ENCODE measurements around the gene CBX5. TPM values are rescaled to one million over a fixed set of nuclear protein-coding genes. Genes with fewer than 3 reads are reported as not detected.
A peak's percentile ranks its signal among the peaks of the same experiment; 100 is the strongest.
"Not testable (repeated sequence)": the region's sequence is repeated elsewhere in the genome, so short reads cannot be mapped to it uniquely, and the experiment has no call there.

CBX5 gene
- polyA plus RNA-seq (2013): 58.3 and 62.0 TPM in 2 replicates

GRCh38 chr12:54279632-54280467 lies at the start of gene CBX5:
CBX5 (minus strand) TSS chr12:54280122; CDS start chr12:54257650, 22,472 bp downstream.
- DNase-seq: peak; percentile 100
- H3K14ac ChIP-seq (ENCODE audit: low read length): peak within 1 kb of the TSS; percentile 82
- no peaks in the 10 kb centered on the region for H3K27me3 ChIP-seq (ENCODE audit: insufficient read depth, low read length)
- H3K36me3 ChIP-seq (ENCODE audit: control insufficient read depth in 1 of 2, insufficient read depth in 2 of 2, low read length in 2 of 2): peaks cover 14 to 25% of the 10 kb centered on the region in 2 experiments
- no peaks in the 10 kb centered on the region for H3K9me3 ChIP-seq (ENCODE audit: insufficient read depth, low read depth, low read length)
- H2AFZ ChIP-seq (ENCODE audit: insufficient read depth, low read length, poor library complexity): peak within 1 kb of the TSS; percentile 64
- H3K27ac ChIP-seq (ENCODE audit: low read depth, low read length): peak within 1 kb of the TSS; percentile 89
- peak within 1 kb of the TSS; percentile 27 for H2BK120ac ChIP-seq (ENCODE audit: insufficient read depth, low read length, poor library complexity)
- H3K4me2 ChIP-seq (ENCODE audit: low read length): peak within 1 kb of the TSS; percentile 70
- H4K8ac ChIP-seq (ENCODE audit: low read depth, low read length): peak within 1 kb of the TSS; percentile 75
- peaks cover 13% of the 10 kb centered on the region for H3K79me1 ChIP-seq (ENCODE audit: low read length)
- H3K79me2 ChIP-seq (ENCODE audit: control insufficient read depth, insufficient read depth, low read length, poor library complexity): peaks cover 18% of the 10 kb centered on the region
- peak within 1 kb of the TSS; percentile 50 for H3K18ac ChIP-seq (ENCODE audit: low read length)
- no peak within 1 kb of the TSS for H2BK12ac ChIP-seq (ENCODE audit: low read length)
- peak within 1 kb of the TSS; percentile 81 for H2BK5ac ChIP-seq (ENCODE audit: low read depth, low read length, poor library complexity)
- WGBS (ENCODE audit: extremely low coverage, insufficient coverage, insufficient read length): no CpG with 5 or more reads among the region's 49 CpGs
- peak within 1 kb of the TSS; percentile 96 for H3K9ac ChIP-seq (ENCODE audit: low read length)
- H3K23ac ChIP-seq (ENCODE audit: low read length): no peak within 1 kb of the TSS
- H4K91ac ChIP-seq (ENCODE audit: low read depth, low read length): peak within 1 kb of the TSS; percentile 68
- H3K4me3 ChIP-seq (ENCODE audit: low read depth, low read length): peak within 1 kb of the TSS; percentile 87
- peak within 1 kb of the TSS; percentile 65 for H2AK5ac ChIP-seq (ENCODE audit: low read length)
- H4K12ac ChIP-seq (ENCODE audit: low read depth, low read length): peak within 1 kb of the TSS; percentile 61
- H3K4me1 ChIP-seq (ENCODE audit: control insufficient read depth in 1 of 2, insufficient read depth in 2 of 2, low read length in 2 of 2): peaks cover 4 to 15% of the 10 kb centered on the region in 2 experiments
- peak within 1 kb of the TSS; percentile 89 for H3K4ac ChIP-seq (ENCODE audit: low read depth, low read length)

GRCh38 chr12:54328595-54329337 lies 48.8 kb upstream of the CBX5 start:
- Histone ChIP-seq H2AK5ac (ENCODE audit: low read length) (no peak overlapping the region), H4K12ac (ENCODE audit: low read depth, low read length) (no peak overlapping the region), H4K8ac (ENCODE audit: low read depth, low read length) (no peak overlapping the region), H3K27ac (ENCODE audit: low read depth, low read length) (peak overlapping the region; percentile 25), H2BK120ac (ENCODE audit: insufficient read depth, low read length, poor library complexity) (no peak overlapping the region), H2BK12ac (ENCODE audit: low read length) (no peak overlapping the region), H3K36me3 (ENCODE audit: control insufficient read depth in 1 of 2, insufficient read depth in 2 of 2, low read length in 2 of 2) (no peaks in the 10 kb centered on the region), H3K4me2 (ENCODE audit: low read length) (no peak overlapping the region), H3K9ac (ENCODE audit: low read length) (no peak overlapping the region), H2BK5ac (ENCODE audit: low read depth, low read length, poor library complexity) (no peak overlapping the region), H3K4ac (ENCODE audit: low read depth, low read length) (no peak overlapping the region), H3K4me3 (ENCODE audit: low read depth, low read length) (no peak overlapping the region), H3K27me3 (ENCODE audit: insufficient read depth, low read length) (no peaks in the 10 kb centered on the region), H3K79me1 (ENCODE audit: low read length) (peaks cover 10% of the 10 kb centered on the region), H3K14ac (ENCODE audit: low read length) (no peak overlapping the region), H3K18ac (ENCODE audit: low read length) (no peak overlapping the region), H3K79me2 (ENCODE audit: control insufficient read depth, insufficient read depth, low read length, poor library complexity) (peaks cover 2% of the 10 kb centered on the region), H3K9me3 (ENCODE audit: insufficient read depth, low read depth, low read length) (no peaks in the 10 kb centered on the region), H2AFZ (ENCODE audit: insufficient read depth, low read length, poor library complexity) (no peak overlapping the region), H4K91ac (ENCODE audit: low read depth, low read length) (peak overlapping the region; percentile 13), H3K23ac (ENCODE audit: low read length) (no peak overlapping the region), H3K4me1 (ENCODE audit: control insufficient read depth in 1 of 2, insufficient read depth in 2 of 2, low read length in 2 of 2) (peaks cover 6 to 16% of the 10 kb centered on the region in 2 experiments)
- WGBS (ENCODE audit: extremely low coverage, insufficient coverage, insufficient read length): no CpG with 5 or more reads among the region's 6 CpGs
- DNase-seq: no peak

GRCh38 chr12:54325442-54326109 lies 45.7 kb upstream of the CBX5 start:
- H2AK5ac ChIP-seq (ENCODE audit: low read length); H3K79me1 ChIP-seq (ENCODE audit: low read length); H3K9me3 ChIP-seq (ENCODE audit: insufficient read depth, low read depth, low read length); H3K79me2 ChIP-seq (ENCODE audit: control insufficient read depth, insufficient read depth, low read length, poor library complexity); H2BK12ac ChIP-seq (ENCODE audit: low read length); H3K36me3 ChIP-seq (ENCODE audit: control insufficient read depth in 1 of 2, insufficient read depth in 2 of 2, low read length in 2 of 2); H2AFZ ChIP-seq (ENCODE audit: insufficient read depth, low read length, poor library complexity); H3K27me3 ChIP-seq (ENCODE audit: insufficient read depth, low read length); H3K18ac ChIP-seq (ENCODE audit: low read length); H2BK5ac ChIP-seq (ENCODE audit: low read depth, low read length, poor library complexity); H3K23ac ChIP-seq (ENCODE audit: low read length): not testable (repeated sequence)
- peak; percentile 10 to 58 for DNase-seq
- H3K14ac ChIP-seq (ENCODE audit: low read length): peak overlapping the region; percentile 61
- H3K27ac ChIP-seq (ENCODE audit: low read depth, low read length): peak overlapping the region; percentile 29
- no CpG with 5 or more reads among the region's 22 CpGs for WGBS (ENCODE audit: extremely low coverage, insufficient coverage, insufficient read length)
- H4K8ac ChIP-seq (ENCODE audit: low read depth, low read length): peak overlapping the region; percentile 77
- H4K91ac ChIP-seq (ENCODE audit: low read depth, low read length): peak overlapping the region; percentile 52
- H3K4me3 ChIP-seq (ENCODE audit: low read depth, low read length): peak overlapping the region; percentile 90
- peak overlapping the region; percentile 27 for H2BK120ac ChIP-seq (ENCODE audit: insufficient read depth, low read length, poor library complexity)
- H3K4me2 ChIP-seq (ENCODE audit: low read length): peak overlapping the region; percentile 88
- peak overlapping the region; percentile 84 for H3K4ac ChIP-seq (ENCODE audit: low read depth, low read length)
- peaks cover 3 to 10% of the 10 kb centered on the region in 2 experiments for H3K4me1 ChIP-seq (ENCODE audit: control insufficient read depth in 1 of 2, insufficient read depth in 2 of 2, low read length in 2 of 2)
- H3K9ac ChIP-seq (ENCODE audit: low read length): peak overlapping the region; percentile 87
- peak overlapping the region; percentile 55 for H4K12ac ChIP-seq (ENCODE audit: low read depth, low read length)
